Measurements from ENCODE around the gene MOV10L1.

DNA sequence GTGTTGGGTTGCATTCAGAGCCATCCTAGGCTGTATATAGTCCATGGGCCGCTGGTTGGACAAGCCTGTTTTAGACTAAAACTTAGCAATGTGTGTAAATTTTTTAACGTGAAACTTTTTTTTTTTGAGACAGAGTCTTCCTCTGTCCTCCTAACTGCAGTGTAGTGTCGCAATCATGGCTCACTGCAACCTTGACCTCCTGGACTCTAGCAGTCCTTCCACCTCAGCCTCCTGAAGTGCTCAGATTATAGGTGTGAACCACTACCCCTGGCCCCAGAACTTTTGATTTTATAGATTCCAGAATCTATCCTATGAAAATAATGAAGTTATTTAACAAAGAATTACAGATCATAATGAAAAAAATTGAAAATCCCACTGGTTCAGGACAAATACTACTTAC lies 50.8 kb downstream of the MOV10L1 start:
- TF ChIP-seq, protein P1, sequence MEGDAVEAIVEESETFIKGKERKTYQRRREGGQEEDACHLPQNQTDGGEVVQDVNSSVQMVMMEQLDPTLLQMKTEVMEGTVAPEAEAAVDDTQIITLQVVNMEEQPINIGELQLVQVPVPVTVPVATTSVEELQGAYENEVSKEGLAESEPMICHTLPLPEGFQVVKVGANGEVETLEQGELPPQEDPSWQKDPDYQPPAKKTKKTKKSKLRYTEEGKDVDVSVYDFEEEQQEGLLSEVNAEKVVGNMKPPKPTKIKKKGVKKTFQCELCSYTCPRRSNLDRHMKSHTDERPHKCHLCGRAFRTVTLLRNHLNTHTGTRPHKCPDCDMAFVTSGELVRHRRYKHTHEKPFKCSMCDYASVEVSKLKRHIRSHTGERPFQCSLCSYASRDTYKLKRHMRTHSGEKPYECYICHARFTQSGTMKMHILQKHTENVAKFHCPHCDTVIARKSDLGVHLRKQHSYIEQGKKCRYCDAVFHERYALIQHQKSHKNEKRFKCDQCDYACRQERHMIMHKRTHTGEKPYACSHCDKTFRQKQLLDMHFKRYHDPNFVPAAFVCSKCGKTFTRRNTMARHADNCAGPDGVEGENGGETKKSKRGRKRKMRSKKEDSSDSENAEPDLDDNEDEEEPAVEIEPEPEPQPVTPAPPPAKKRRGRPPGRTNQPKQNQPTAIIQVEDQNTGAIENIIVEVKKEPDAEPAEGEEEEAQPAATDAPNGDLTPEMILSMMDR (conservative IDR thresholded peaks at IDR 0.05; ENCODE audit: low read depth, low read length) = no peak
- TF ChIP-seq EZH2 (IDR thresholded peaks at IDR 0.05; ENCODE audit: low read length, unreplicated experiment) (no peak), EZH2phosphoT487 (IDR thresholded peaks at IDR 0.05; ENCODE audit: borderline replicate concordance, low read length) (no peak)
